IMR-90 (cell line): Measurements from ENCODE around the gene NPB. TPM values are rescaled to one million over a fixed set of nuclear protein-coding genes. Genes with fewer than 3 reads are reported as not detected.

Experiments
- ATAC-seq: fragments of 200-7000 bp; cut with Tn5 transposase; 2 replicates; pipeline ENCODE4 v1.9.1; 2020; ENCODE audit warnings: low read depth, mild to moderate bottlenecking, moderate library complexity
- BruUV-seq: library from RNA; stranded (reverse); fragments of 400-500 nt; replicated peaks from 2 replicates; lab custom pipeline; 2021; lab: Mats Ljungman, UMichigan
- CTCF ChIA-PET: fragments of 300-600 bp; formaldehyde crosslinking; extraction: SDS; loops from one replicate; lab custom pipeline; 2021; ENCODE audit warnings: antibody characterized with exemption; lab: Yijun Ruan, JAX
- POLR2A ChIA-PET: fragments of 300-600 bp; sonication (Branson Sonifier 250); formaldehyde crosslinking; loops from one replicate; lab custom pipeline; 2022; ENCODE audit warnings: antibody characterized with exemption; ENCODE audit not compliant: unreplicated experiment; lab: Charles Lee
- DNase-seq: peaks from one replicate; pipeline ENCODE4 v3.0.0; 2013
- H2AFZ ChIP-seq: replicated peaks from 2 replicates; pipeline ENCODE3; 2013; ENCODE audit warnings: low read length, mild to moderate bottlenecking; ENCODE audit not compliant: poor library complexity
- H2AK5ac ChIP-seq: 2 replicates; pipeline ENCODE4 v1.6.1; 2013; ENCODE audit warnings: low read depth, low read length, inconsistent platforms
- H2AK9ac ChIP-seq: replicated peaks from 2 replicates; pipeline ENCODE3; 2013; ENCODE audit warnings: mild to moderate bottlenecking, low read depth, low read length, moderate library complexity; ENCODE audit not compliant: poor library complexity
- H2BK120ac ChIP-seq: 2 replicates; pipeline ENCODE4 v1.6.1; 2013; ENCODE audit warnings: low read depth, low read length, inconsistent platforms
- H2BK15ac ChIP-seq: 3 replicates; pipeline ENCODE4 v1.6.1; 2013; ENCODE audit warnings: low read depth, low read length, inconsistent platforms
- H2BK20ac ChIP-seq: 2 replicates; pipeline ENCODE4 v1.6.1; 2013; ENCODE audit warnings: low read depth, mild to moderate bottlenecking, inconsistent platforms, low read length, moderate library complexity
- H2BK5ac ChIP-seq: 2 replicates; pipeline ENCODE4 v1.6.1; 2013; ENCODE audit warnings: mild to moderate bottlenecking, low read depth, low read length, inconsistent platforms; ENCODE audit not compliant: poor library complexity, severe bottlenecking
- H3K14ac ChIP-seq: replicated peaks from 2 replicates; pipeline ENCODE4 v1.6.1; 2013; ENCODE audit warnings: low read depth, low read length, inconsistent platforms
- H3K18ac ChIP-seq: 2 replicates; pipeline ENCODE4 v1.6.1; 2013; ENCODE audit warnings: low read depth, low read length, control low read depth
- H3K23ac ChIP-seq: 2 replicates; pipeline ENCODE4 v1.6.1; 2013; ENCODE audit warnings: low read depth, low read length, inconsistent platforms
- H3K27ac ChIP-seq: 2 replicates; pipeline ENCODE4 v1.5.1; 2013; ENCODE audit warnings: mild to moderate bottlenecking, control low read depth, low read length; ENCODE audit not compliant: insufficient read depth
- H3K27me3 ChIP-seq: 2 replicates; pipeline ENCODE4 v1.6.1; 2013; ENCODE audit warnings: low read length; ENCODE audit not compliant: control insufficient read depth, insufficient read depth
- H3K36me3 ChIP-seq: 2 replicates; pipeline ENCODE4 v1.6.1; 2013; ENCODE audit warnings: low read length, mixed read lengths; ENCODE audit not compliant: control insufficient read depth, insufficient read depth
- H3K4ac ChIP-seq: 2 replicates; pipeline ENCODE4 v1.6.1; 2013; ENCODE audit warnings: low read depth, low read length, inconsistent platforms
- H3K4me1 ChIP-seq: 2 replicates; pipeline ENCODE4 v1.6.1; 2013; ENCODE audit warnings: low read length, mixed read lengths; ENCODE audit not compliant: control insufficient read depth, insufficient read depth
- H3K4me2 ChIP-seq: 2 replicates; pipeline ENCODE4 v1.6.1; 2013; ENCODE audit warnings: low read depth, mild to moderate bottlenecking, control low read depth, low read length, moderate library complexity
- H3K4me3 ChIP-seq: 2 replicates; pipeline ENCODE4 v1.5.1; 2013; ENCODE audit warnings: low read depth, mild to moderate bottlenecking, control low read depth, low read length, moderate library complexity; ENCODE audit not compliant: insufficient read depth
- H3K56ac ChIP-seq: 2 replicates; pipeline ENCODE4 v1.6.1; 2013; ENCODE audit warnings: low read length, inconsistent platforms; ENCODE audit not compliant: insufficient read depth; ENCODE audit errors: extremely low read depth
- H3K79me1 ChIP-seq, 2 experiments: 2 replicates each; pipeline ENCODE4 v1.6.1; 2013; ENCODE audit warnings: low read length in 2 of 2, inconsistent platforms in 1 of 2, low read depth in 1 of 2
- H3K9ac ChIP-seq: 2 replicates; pipeline ENCODE4 v1.6.1; 2013; ENCODE audit warnings: low read depth, low read length, control low read depth
- H3K9me1 ChIP-seq: 2 replicates; pipeline ENCODE4 v1.6.1; 2013; ENCODE audit warnings: low read length, inconsistent platforms; ENCODE audit not compliant: insufficient read depth
- H3K9me3 ChIP-seq: 2 replicates; pipeline ENCODE4 v1.6.1; 2013; ENCODE audit warnings: low read length; ENCODE audit not compliant: control insufficient read depth, insufficient read depth
- H4K20me1 ChIP-seq: 2 replicates; pipeline ENCODE4 v1.6.1; 2013; ENCODE audit warnings: low read length, inconsistent platforms; ENCODE audit not compliant: insufficient read depth
- H4K5ac ChIP-seq: 2 replicates; pipeline ENCODE4 v1.6.1; 2013; ENCODE audit warnings: mild to moderate bottlenecking, low read depth, low read length, control low read depth
- H4K8ac ChIP-seq, 2 experiments: 2 replicates each; pipeline ENCODE4 v1.6.1; 2013; ENCODE audit warnings: low read depth in 2 of 2, low read length in 2 of 2, control low read depth in 1 of 2, inconsistent platforms in 1 of 2
- H4K91ac ChIP-seq: 2 replicates; pipeline ENCODE4 v1.6.1; 2013; ENCODE audit warnings: low read depth, low read length, inconsistent platforms; ENCODE audit not compliant: insufficient read depth
- BHLHE40 ChIP-seq: fragments of 150-350 bp; IDR thresholded peaks from 2 replicates; pipeline ENCODE4 v1.6.1; 2016; ENCODE audit warnings: mild to moderate bottlenecking, low read depth, low read length
- CEBPB ChIP-seq: IDR thresholded peaks from 2 replicates; pipeline ENCODE4 v1.6.1; 2012; ENCODE audit warnings: low read depth, low read length, improper control_type of control experiment
- CHD1 ChIP-seq: IDR thresholded peaks from 2 replicates; pipeline ENCODE4 v1.6.1; 2012; ENCODE audit warnings: low read depth, low read length, improper control_type of control experiment
- FOS ChIP-seq: fragments of 150-350 bp; IDR thresholded peaks from 2 replicates; pipeline ENCODE4 v1.6.1; 2016; ENCODE audit warnings: low read depth, low read length
- MAFK ChIP-seq: IDR thresholded peaks from 2 replicates; pipeline ENCODE4 v1.6.1; 2012; ENCODE audit warnings: low read depth, low read length, improper control_type of control experiment
- MAZ ChIP-seq: IDR thresholded peaks from 2 replicates; pipeline ENCODE4 v1.6.1; 2012; ENCODE audit warnings: low read depth, mild to moderate bottlenecking, low read length, improper control_type of control experiment, moderate library complexity, borderline replicate concordance
- MXI1 ChIP-seq: IDR thresholded peaks from 2 replicates; pipeline ENCODE4 v1.6.1; 2012; ENCODE audit warnings: low read depth, mild to moderate bottlenecking, low read length, moderate library complexity, borderline replicate concordance
- NFE2L2 ChIP-seq: fragments of 150-350 bp; IDR thresholded peaks from 2 replicates; pipeline ENCODE4 v1.6.1; 2016; ENCODE audit warnings: low read depth, mild to moderate bottlenecking, low read length
- POLR2A ChIP-seq: IDR thresholded peaks from 2 replicates; pipeline ENCODE4 v1.6.1; 2012; ENCODE audit warnings: mild to moderate bottlenecking, low read depth, low read length
- RAD21 ChIP-seq: IDR thresholded peaks from 2 replicates; pipeline ENCODE4 v1.6.1; 2012; ENCODE audit warnings: low read length, improper control_type of control experiment
- RCOR1 ChIP-seq: IDR thresholded peaks from 2 replicates; pipeline ENCODE4 v1.6.1; 2012; ENCODE audit warnings: mild to moderate bottlenecking, low read length, improper control_type of control experiment; ENCODE audit not compliant: insufficient replicate concordance
- RFX5 ChIP-seq: IDR thresholded peaks from 2 replicates; pipeline ENCODE4 v1.8.0; 2012; ENCODE audit warnings: low read depth, mild to moderate bottlenecking, low read length, moderate library complexity
- SMC3 ChIP-seq: fragments of 150-350 bp; IDR thresholded peaks from 2 replicates; pipeline ENCODE4 v1.6.1; 2016; ENCODE audit warnings: low read depth, mild to moderate bottlenecking, antibody characterized with exemption, low read length, moderate library complexity
- USF2 ChIP-seq: fragments of 150-350 bp; IDR thresholded peaks from 2 replicates; pipeline ENCODE4 v1.6.1; 2017; ENCODE audit warnings: mild to moderate bottlenecking, antibody characterized with exemption, low read length, low read depth
- WGBS, 2 experiments: methylation state at CpG; one replicate each; pipeline versions ENCODE4 v1.1.5 to v1.1.7; 2013; ENCODE audit warnings: missing lambda C conversion rate in 2 of 2; ENCODE audit not compliant: insufficient read length in 1 of 2; ENCODE audit errors: extremely low coverage in 2 of 2; 5-methylcytosine and 5-hydroxymethylcytosine counted together
- dilution Hi-C: fragments of 300-500 bp; cut with HindIII; formaldehyde crosslinking; loops from one replicate; pipeline ENCODE4 v1.14.3; 2018; ENCODE audit warnings: low sequenced_read_pairs; ENCODE audit not compliant: unreplicated experiment
- in situ Hi-C: fragments of 300-500 bp; cut with MboI; formaldehyde crosslinking; loops from 3 replicates; pipeline ENCODE4 v1.14.3; 2019; ENCODE audit warnings: low sequenced_read_pairs, inconsistent platforms, mixed read lengths
- intact Hi-C: fragments of 100-400 bp; cut with micrococcal nuclease; formaldehyde crosslinking; loops from 2 replicates; pipeline ENCODE4 v1.10.0; 2022
- polyA plus RNA-seq, 3 experiments: library from polyadenylated mRNA; depleted of rRNA; stranded (reverse); fragments of >200 nt; gene quantifications; 2 replicates each; pipeline ENCODE4 v1.2.3, GENCODE V29; 2012; ENCODE audit warnings: low replicate concordance in 1 of 3
- total RNA-seq: library from RNA; depleted of rRNA; stranded (reverse); fragments of >200 nt; gene quantifications from 2 replicates; pipeline ENCODE4 v1.2.3, GENCODE V29; 2012
- TF ChIP-seq, protein P1 (sequence below): fragments of 150-350 bp; IDR thresholded peaks from 2 replicates; pipeline ENCODE4 v1.6.1; 2016; ENCODE audit warnings: low read depth, mild to moderate bottlenecking, low read length, moderate library complexity, borderline replicate concordance

Gene NPB
- total and polyA plus RNA-seq, 2 of the 4 experiments (the other 2 are of a cell fraction), result 0.51 TPM; not detected in 1

- Histone ChIP-seq H3K79me1 (peaks cover 13 to 76% of the 10 kb centered on the region in 2 experiments), H3K4ac (no peak overlapping the region; the same call in 1 of the 2 replicates), H3K18ac (no peak overlapping the region), H3K4me3 (no peak overlapping the region), H4K20me1 (peaks cover 86% of the 10 kb centered on the region), H3K23ac (no peak overlapping the region), H2BK120ac (no peak overlapping the region), H3K4me1 (peaks cover 36% of the 10 kb centered on the region), H3K56ac (no peak overlapping the region), H4K5ac (no peak overlapping the region; the same call in 1 of the 2 replicates), H2AK9ac (no peak overlapping the region), H2AK5ac (0 out of 2 replicates have a peak overlapping the region, but pooled peaks have one; percentile 52), H3K27ac (no peak overlapping the region), H3K14ac (no peak overlapping the region), H4K91ac (no peak overlapping the region), H3K4me2 (no peak overlapping the region; the same call in 1 of the 2 replicates), H4K8ac (no peak overlapping the region), H3K36me3 (peaks cover 32% of the 10 kb centered on the region), H3K9me3 (no peaks in the 10 kb centered on the region), H2BK15ac (no peak overlapping the region), H3K27me3 (no peaks in the 10 kb centered on the region), H2AFZ (no peak overlapping the region), H2BK20ac (no peak overlapping the region), H2BK5ac (peak overlapping the region; percentile 11), H3K9ac (no peak overlapping the region), H3K9me1 (peaks cover 22% of the 10 kb centered on the region)
- no peak for DNase-seq
- WGBS, 2 experiments, result 92% methylated on average over 8 of the region's 23 CpGs; no CpG with 5 or more reads in 1 of the 2 experiments
- intact Hi-C loops (no loop called here), dilution Hi-C loops (no loop called here), in situ Hi-C loops (no loop called here)
- no TSS peak for BruUV-seq
- ChIA-PET CTCF (no interaction called here), POLR2A (no interaction called here)
- no peak for TF ChIP-seq POLR2A
- TF ChIP-seq RFX5, result no peak
- no peak for TF ChIP-seq RCOR1
- TF ChIP-seq CEBPB, result no peak
- no peak for TF ChIP-seq CHD1
- no peak for TF ChIP-seq MXI1
- TF ChIP-seq, protein P1, sequence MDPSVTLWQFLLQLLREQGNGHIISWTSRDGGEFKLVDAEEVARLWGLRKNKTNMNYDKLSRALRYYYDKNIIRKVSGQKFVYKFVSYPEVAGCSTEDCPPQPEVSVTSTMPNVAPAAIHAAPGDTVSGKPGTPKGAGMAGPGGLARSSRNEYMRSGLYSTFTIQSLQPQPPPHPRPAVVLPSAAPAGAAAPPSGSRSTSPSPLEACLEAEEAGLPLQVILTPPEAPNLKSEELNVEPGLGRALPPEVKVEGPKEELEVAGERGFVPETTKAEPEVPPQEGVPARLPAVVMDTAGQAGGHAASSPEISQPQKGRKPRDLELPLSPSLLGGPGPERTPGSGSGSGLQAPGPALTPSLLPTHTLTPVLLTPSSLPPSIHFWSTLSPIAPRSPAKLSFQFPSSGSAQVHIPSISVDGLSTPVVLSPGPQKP, result no peak
- no peak for TF ChIP-seq RAD21
- no peak for TF ChIP-seq BHLHE40
- no peak for TF ChIP-seq SMC3
- TF ChIP-seq MAFK, result no peak
- no peak for TF ChIP-seq USF2
- TF ChIP-seq MAZ, result no peak
- no peak for TF ChIP-seq FOS
- TF ChIP-seq NFE2L2, result no peak
- ATAC-seq, result no peak
Measured at GRCh38 chr17:81921996-81922565, 20.0 kb downstream of the NPB start.
